HEK293 (cell line): ENCODE results near the gene GMDS.

ENCODE experiments used
- CTCF ChIA-PET: fragments of 350-600 bp; formaldehyde crosslinking; extraction: SDS; loops from one replicate; lab custom pipeline; 2021; ENCODE audit warnings: antibody characterized with exemption; lab: Yijun Ruan, JAX
- POLR2A ChIA-PET: fragments of 300-600 bp; formaldehyde crosslinking; extraction: SDS; loops from one replicate; lab custom pipeline; 2020; ENCODE audit warnings: antibody characterized with exemption, inconsistent platforms; lab: Yijun Ruan, JAX
- H3K27ac ChIP-seq: fragments of 200-500 bp; sonication (Bioruptor generic); 2 replicates; pipeline ENCODE4 v1.5.1; 2014; ENCODE audit warnings: low read depth, low read length, control low read depth, inconsistent platforms; ENCODE audit errors: extremely low read depth
- H3K36me3 ChIP-seq, 2 experiments: fragments of 200-500 bp in 1 of 2; sonication (Bioruptor generic) in 1 of 2; 1 replicate in 1 of 2; 2 replicates in 1 of 2; pipeline ENCODE4 v1.5.1; 2014 to 2017; ENCODE audit warnings: inconsistent platforms in 2 of 2, low read length in 2 of 2; ENCODE audit not compliant: control insufficient read depth in 2 of 2, insufficient read depth in 1 of 2
- H3K4me1 ChIP-seq: fragments of 200-500 bp; sonication (Bioruptor generic); 2 replicates; pipeline ENCODE4 v1.5.1; 2014; ENCODE audit warnings: mild to moderate bottlenecking, low read length, inconsistent platforms; ENCODE audit not compliant: control insufficient read depth, insufficient read depth
- H3K4me3 ChIP-seq: 2 replicates; pipeline ENCODE4 v1.5.1; 2011; ENCODE audit warnings: low read depth, mild to moderate bottlenecking, control low read depth, low read length, moderate library complexity
- H3K9me3 ChIP-seq: fragments of 200-500 bp; sonication (Bioruptor generic); 2 replicates; pipeline ENCODE4 v1.5.1; 2014; ENCODE audit warnings: low read depth, low read length, inconsistent platforms; ENCODE audit not compliant: control insufficient read depth, insufficient read depth
- ATF2 ChIP-seq: fragments of 450-650 bp; formaldehyde crosslinking; IDR thresholded peaks from 2 replicates; pipeline ENCODE4 v1.5.1; 2016; ENCODE audit warnings: missing biosample characterization, missing genetic modification characterization, low read depth
- HOXA7 ChIP-seq: sonication (generic); formaldehyde crosslinking; IDR thresholded peaks from 2 replicates; pipeline ENCODE4 v1.8.1; 2022; ENCODE audit warnings: missing genetic modification reagents, borderline replicate concordance
- KLF8 ChIP-seq: fragments of 450-650 bp; formaldehyde crosslinking; IDR thresholded peaks from 2 replicates; pipeline ENCODE4 v1.5.1; 2016; ENCODE audit warnings: missing biosample characterization, missing genetic modification characterization
- PATZ1 ChIP-seq: fragments of 450-650 bp; formaldehyde crosslinking; IDR thresholded peaks from 2 replicates; pipeline ENCODE4 v1.5.1; 2016; ENCODE audit warnings: missing biosample characterization, missing genetic modification characterization
- PRDM1 ChIP-seq: fragments of 450-650 bp; formaldehyde crosslinking; IDR thresholded peaks from 2 replicates; pipeline ENCODE4; 2016; ENCODE audit warnings: missing biosample characterization, missing genetic modification characterization
- PRDM4 ChIP-seq: fragments of 450-650 bp; formaldehyde crosslinking; IDR thresholded peaks from 2 replicates; pipeline ENCODE4 v1.5.1; 2017; ENCODE audit warnings: missing biosample characterization, missing genetic modification characterization
- SCRT2 ChIP-seq: fragments of 450-650 bp; formaldehyde crosslinking; IDR thresholded peaks from 2 replicates; pipeline ENCODE4 v1.5.1; 2016; ENCODE audit warnings: missing biosample characterization, missing genetic modification characterization
- ZBTB49 ChIP-seq: fragments of 450-650 bp; formaldehyde crosslinking; IDR thresholded peaks from 2 replicates; pipeline ENCODE4 v1.5.1; 2016; ENCODE audit warnings: missing biosample characterization, missing genetic modification characterization, low read depth
- ZFP69B ChIP-seq: fragments of 450-650 bp; formaldehyde crosslinking; IDR thresholded peaks from 2 replicates; pipeline ENCODE4 v1.5.1; 2016; ENCODE audit warnings: missing biosample characterization, missing genetic modification characterization
- ZNF266 ChIP-seq: fragments of 450-650 bp; formaldehyde crosslinking; IDR thresholded peaks from 2 replicates; pipeline ENCODE4 v1.5.1; 2016; ENCODE audit warnings: missing biosample characterization, missing genetic modification characterization, low read depth
- ZNF324 ChIP-seq: fragments of 450-650 bp; formaldehyde crosslinking; IDR thresholded peaks from 2 replicates; pipeline ENCODE4 v1.5.1; 2016; ENCODE audit warnings: missing biosample characterization, missing genetic modification characterization
- ZNF404 ChIP-seq: fragments of 450-650 bp; formaldehyde crosslinking; IDR thresholded peaks from 2 replicates; pipeline ENCODE4 v1.5.1; 2017; ENCODE audit warnings: missing biosample characterization, missing genetic modification characterization
- ZNF416 ChIP-seq: fragments of 450-650 bp; formaldehyde crosslinking; IDR thresholded peaks from 2 replicates; pipeline ENCODE4 v1.5.1; 2016; ENCODE audit warnings: missing biosample characterization, missing genetic modification characterization
- ZNF624 ChIP-seq: fragments of 450-650 bp; formaldehyde crosslinking; IDR thresholded peaks from 2 replicates; pipeline ENCODE4 v1.5.1; 2017; ENCODE audit warnings: missing biosample characterization, missing genetic modification characterization
- ZNF701 ChIP-seq: fragments of 450-650 bp; formaldehyde crosslinking; IDR thresholded peaks from 2 replicates; pipeline ENCODE4 v1.5.1; 2016; ENCODE audit warnings: missing biosample characterization, missing genetic modification characterization
- ZSCAN16 ChIP-seq: fragments of 450-650 bp; formaldehyde crosslinking; IDR thresholded peaks from 2 replicates; pipeline ENCODE4 v1.5.1; 2016; ENCODE audit warnings: missing biosample characterization, missing genetic modification characterization

The GMDS gene

GRCh38 chr6:1636272-1636825, 609.1 kb downstream of the GMDS start (continued):
- no peak for TF ChIP-seq PRDM4 (tag by site-specific recombination)
- TF ChIP-seq PRDM1 (tag by site-specific recombination): no peak
- no peak for TF ChIP-seq ZNF701 (tag by site-specific recombination)
- no peak for TF ChIP-seq ZNF324 (tag by site-specific recombination)
- no peak for TF ChIP-seq ZNF266 (tag by site-specific recombination)
- no peak for TF ChIP-seq ZNF416 (tag by site-specific recombination)
- TF ChIP-seq, all 188 proteins: peak for 0

- TF ChIP-seq ZFP69B (tag by site-specific recombination) (no peak), KLF8 (tag by site-specific recombination) (no peak), ZNF624 (no peak), PATZ1 (no peak), ATF2 (tag by site-specific recombination) (no peak), PRDM4 (tag by site-specific recombination) (no peak), ZSCAN16 (tag by site-specific recombination) (no peak), ZBTB49 (tag by site-specific recombination) (no peak), HOXA7 (no peak), SCRT2 (tag by site-specific recombination) (no peak), ZNF404 (tag by site-specific recombination) (no peak)
- ChIA-PET CTCF (no interaction called here), POLR2A (no interaction called here)
- Histone ChIP-seq H3K4me1 (peaks cover 10% of the 10 kb centered on the region), H3K36me3 (no peaks in the 10 kb centered on the region), H3K4me3 (no peak overlapping the region), H3K9me3 (no peaks in the 10 kb centered on the region), H3K27ac (no peak overlapping the region)
These were observed 609.9 kb downstream of the GMDS start for GRCh38 chr6:1635305-1636010.
